SK-N-SH treated with all-trans-retinoic acid at 6 μM for 48 hours (cell line): ENCODE results near the gene CCIN.
"Not testable (repeated sequence)": the region's sequence is repeated elsewhere in the genome, so short reads cannot be mapped to it uniquely, and the experiment has no call there.

ENCODE experiments used
- ATAC-seq: fragments of 200-7000 bp; cut with Tn5 transposase; 3 replicates; pipeline ENCODE4 v1.9.1; 2020; ENCODE audit warnings: mild to moderate bottlenecking, moderate library complexity
- ARNTL ChIP-seq: fragments of 450-650 bp; formaldehyde crosslinking; IDR thresholded peaks from 2 replicates; pipeline ENCODE4 v1.5.0; 2020; ENCODE audit warnings: low read depth, mild to moderate bottlenecking, moderate library complexity, borderline replicate concordance
- BACH2 ChIP-seq: fragments of 250-450 bp; sonication (Bioruptor Pico); IDR thresholded peaks from 2 replicates; pipeline ENCODE4 v1.9.0; 2021; ENCODE audit warnings: mild to moderate bottlenecking, borderline replicate concordance
- CSDC2 ChIP-seq: fragments of 250-450 bp; sonication (Bioruptor Pico); IDR thresholded peaks from 2 replicates; pipeline ENCODE4 v1.5.0; 2020; ENCODE audit warnings: mild to moderate bottlenecking, moderate library complexity
- ESRRG ChIP-seq: fragments of 250-450 bp; sonication (Bioruptor Pico); IDR thresholded peaks from 2 replicates; pipeline ENCODE4 v1.6.1; 2021; ENCODE audit warnings: mild to moderate bottlenecking
- ISL1 ChIP-seq: fragments of 250-450 bp; sonication (Bioruptor Pico); IDR thresholded peaks from 2 replicates; pipeline ENCODE4 v2.1.2; 2022; ENCODE audit warnings: mild to moderate bottlenecking, moderate library complexity
- OSR1 ChIP-seq: fragments of 250-450 bp; sonication (Bioruptor Pico); IDR thresholded peaks from 2 replicates; pipeline ENCODE4 v1.8.0; 2022; ENCODE audit warnings: moderate library complexity, mild to moderate bottlenecking, inconsistent platforms
- PPARA ChIP-seq: fragments of 250-450 bp; sonication (Bioruptor Pico); IDR thresholded peaks from 2 replicates; pipeline ENCODE4 v1.5.0; 2020; ENCODE audit warnings: mild to moderate bottlenecking, borderline replicate concordance
- SNAI2 ChIP-seq: fragments of 250-450 bp; sonication (Bioruptor Pico); IDR thresholded peaks from 2 replicates; pipeline ENCODE4 v1.5.0; 2020; ENCODE audit warnings: mild to moderate bottlenecking, moderate library complexity
- TCF4 ChIP-seq: fragments of 250-450 bp; sonication (Bioruptor Pico); IDR thresholded peaks from 2 replicates; pipeline ENCODE4 v1.8.0; 2021; ENCODE audit warnings: mild to moderate bottlenecking, moderate library complexity, borderline replicate concordance
- ZC3H10 ChIP-seq: fragments of 250-450 bp; sonication (Bioruptor Pico); IDR thresholded peaks from 2 replicates; pipeline ENCODE4 v1.5.1; 2021; ENCODE audit warnings: mild to moderate bottlenecking, moderate library complexity
- ZFP30 ChIP-seq: fragments of 450-650 bp; formaldehyde crosslinking; IDR thresholded peaks from 2 replicates; pipeline ENCODE4 v1.5.0; 2022; ENCODE audit warnings: mild to moderate bottlenecking, moderate library complexity
- ZNF70 ChIP-seq: fragments of 450-650 bp; formaldehyde crosslinking; IDR thresholded peaks from 2 replicates; pipeline ENCODE4 v1.5.0; 2020; ENCODE audit warnings: mild to moderate bottlenecking, moderate library complexity
- ZNF8 ChIP-seq: fragments of 450-650 bp; formaldehyde crosslinking; IDR thresholded peaks from 2 replicates; pipeline ENCODE4 v1.5.0; 2020; ENCODE audit warnings: mild to moderate bottlenecking, moderate library complexity
- TF ChIP-seq, protein P1 (sequence below): fragments of 250-450 bp; sonication (Bioruptor Pico); IDR thresholded peaks from 2 replicates; pipeline ENCODE4 v1.8.0; 2021; ENCODE audit warnings: low read depth, mild to moderate bottlenecking, moderate library complexity, borderline replicate concordance
- TF ChIP-seq, protein P2 (sequence below): fragments of 250-450 bp; sonication (Bioruptor Pico); IDR thresholded peaks from 2 replicates; pipeline ENCODE4 v1.5.1; 2020; ENCODE audit warnings: low read depth, mild to moderate bottlenecking, moderate library complexity
- TF ChIP-seq, protein P3 (sequence below): fragments of 250-450 bp; sonication (Bioruptor Pico); IDR thresholded peaks from 2 replicates; pipeline ENCODE4 v1.5.1; 2021; ENCODE audit warnings: mild to moderate bottlenecking, moderate library complexity
- TF ChIP-seq, protein P4 (sequence below): fragments of 250-450 bp; sonication (Bioruptor Pico); IDR thresholded peaks from 2 replicates; pipeline ENCODE4 v1.5.0; 2020; ENCODE audit warnings: mild to moderate bottlenecking, moderate library complexity

Gene CCIN

DNA sequence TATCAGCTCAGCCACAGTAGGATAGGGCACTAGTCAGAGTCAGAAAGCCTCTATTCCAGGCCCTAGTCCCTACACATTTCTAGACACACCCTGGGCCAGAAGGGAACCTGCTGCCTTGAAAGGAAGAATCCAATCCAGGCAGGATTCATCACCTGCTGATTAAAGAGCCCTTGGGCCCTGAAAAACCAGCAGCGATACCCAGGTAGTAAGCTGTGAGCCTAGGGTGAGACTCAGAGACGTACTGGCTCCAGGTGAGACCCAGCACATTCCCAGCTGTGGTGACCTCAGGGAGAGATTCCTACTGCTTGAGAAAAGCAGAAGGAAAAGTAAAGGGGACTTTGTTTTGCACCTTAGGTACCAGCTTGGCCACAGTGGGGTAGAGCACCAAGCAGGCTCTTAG lies 4.7 kb downstream of the CCIN start:
- ATAC-seq: no peak

DNA sequence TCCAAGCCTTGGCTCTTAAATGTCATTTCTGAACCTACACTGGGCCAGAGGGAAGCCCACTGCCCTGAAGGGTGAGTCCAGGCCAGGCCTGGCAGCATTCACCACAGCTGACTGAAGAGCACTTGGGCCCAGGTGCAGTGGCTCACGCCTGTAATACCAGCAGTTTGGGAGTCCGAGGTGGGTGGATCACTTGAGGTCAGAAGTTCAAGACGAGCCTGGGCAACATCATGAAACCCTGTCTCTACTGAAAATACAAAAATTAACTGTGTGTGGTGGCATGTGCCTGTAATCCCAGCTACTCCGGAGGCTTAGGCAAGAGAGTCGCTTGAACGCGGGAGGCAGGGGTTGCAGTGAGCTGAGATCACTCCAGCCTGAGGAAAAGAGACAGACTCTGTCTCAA lies 5.1 kb downstream of the CCIN start:
- ATAC-seq: no peak
- TF ChIP-seq, protein P1, sequence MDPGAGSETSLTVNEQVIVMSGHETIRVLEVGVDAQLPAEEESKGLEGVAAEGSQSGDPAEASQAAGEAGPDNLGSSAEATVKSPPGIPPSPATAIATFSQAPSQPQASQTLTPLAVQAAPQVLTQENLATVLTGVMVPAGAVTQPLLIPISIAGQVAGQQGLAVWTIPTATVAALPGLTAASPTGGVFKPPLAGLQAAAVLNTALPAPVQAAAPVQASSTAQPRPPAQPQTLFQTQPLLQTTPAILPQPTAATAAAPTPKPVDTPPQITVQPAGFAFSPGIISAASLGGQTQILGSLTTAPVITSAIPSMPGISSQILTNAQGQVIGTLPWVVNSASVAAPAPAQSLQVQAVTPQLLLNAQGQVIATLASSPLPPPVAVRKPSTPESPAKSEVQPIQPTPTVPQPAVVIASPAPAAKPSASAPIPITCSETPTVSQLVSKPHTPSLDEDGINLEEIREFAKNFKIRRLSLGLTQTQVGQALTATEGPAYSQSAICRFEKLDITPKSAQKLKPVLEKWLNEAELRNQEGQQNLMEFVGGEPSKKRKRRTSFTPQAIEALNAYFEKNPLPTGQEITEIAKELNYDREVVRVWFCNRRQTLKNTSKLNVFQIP (CRISPR knock-in tag): no peak
- TF ChIP-seq ESRRG (no peak), SNAI2 (CRISPR knock-in tag) (no peak), ZC3H10 (CRISPR knock-in tag) (no peak), CSDC2 (CRISPR knock-in tag) (no peak), ISL1 (CRISPR knock-in tag) (no peak)
- TF ChIP-seq, protein P2, sequence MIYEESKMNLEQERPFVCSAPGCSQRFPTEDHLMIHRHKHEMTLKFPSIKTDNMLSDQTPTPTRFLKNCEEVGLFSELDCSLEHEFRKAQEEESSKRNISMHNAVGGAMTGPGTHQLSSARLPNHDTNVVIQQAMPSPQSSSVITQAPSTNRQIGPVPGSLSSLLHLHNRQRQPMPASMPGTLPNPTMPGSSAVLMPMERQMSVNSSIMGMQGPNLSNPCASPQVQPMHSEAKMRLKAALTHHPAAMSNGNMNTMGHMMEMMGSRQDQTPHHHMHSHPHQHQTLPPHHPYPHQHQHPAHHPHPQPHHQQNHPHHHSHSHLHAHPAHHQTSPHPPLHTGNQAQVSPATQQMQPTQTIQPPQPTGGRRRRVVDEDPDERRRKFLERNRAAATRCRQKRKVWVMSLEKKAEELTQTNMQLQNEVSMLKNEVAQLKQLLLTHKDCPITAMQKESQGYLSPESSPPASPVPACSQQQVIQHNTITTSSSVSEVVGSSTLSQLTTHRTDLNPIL (CRISPR knock-in tag): no peak
- TF ChIP-seq, all 23 proteins: peak for 0

More for the DNA sequence above, 4.7 kb downstream of the CCIN start:
- TF ChIP-seq OSR1 (CRISPR knock-in tag): no peak
- TF ChIP-seq ZFP30 (CRISPR knock-in tag): no peak
- TF ChIP-seq SNAI2 (CRISPR knock-in tag): no peak

DNA sequence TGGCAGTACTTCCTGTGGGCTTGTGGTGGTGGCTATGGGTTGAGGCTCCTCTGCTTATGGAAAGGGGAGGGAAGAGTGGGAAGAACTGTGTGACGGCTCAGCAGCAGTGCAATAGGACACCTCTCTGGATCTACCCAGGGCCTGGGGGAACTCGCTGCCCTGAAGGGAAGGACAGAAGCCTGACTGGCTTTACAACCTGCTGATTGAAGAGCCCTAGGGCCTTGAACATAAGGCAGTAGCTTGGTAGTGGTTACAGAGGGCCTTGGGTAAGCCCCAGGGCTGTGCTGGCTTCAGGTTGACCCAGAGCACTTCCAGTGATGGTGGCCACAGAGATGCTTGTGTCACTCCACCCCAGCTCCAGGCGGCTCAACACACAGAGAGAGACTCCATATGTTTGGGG lies 5.5 kb downstream of the CCIN start:
- TF ChIP-seq TCF4 (CRISPR knock-in tag) (no peak), PPARA (CRISPR knock-in tag) (no peak)
- TF ChIP-seq, all 23 proteins: peak for 0
- ATAC-seq: no peak

DNA sequence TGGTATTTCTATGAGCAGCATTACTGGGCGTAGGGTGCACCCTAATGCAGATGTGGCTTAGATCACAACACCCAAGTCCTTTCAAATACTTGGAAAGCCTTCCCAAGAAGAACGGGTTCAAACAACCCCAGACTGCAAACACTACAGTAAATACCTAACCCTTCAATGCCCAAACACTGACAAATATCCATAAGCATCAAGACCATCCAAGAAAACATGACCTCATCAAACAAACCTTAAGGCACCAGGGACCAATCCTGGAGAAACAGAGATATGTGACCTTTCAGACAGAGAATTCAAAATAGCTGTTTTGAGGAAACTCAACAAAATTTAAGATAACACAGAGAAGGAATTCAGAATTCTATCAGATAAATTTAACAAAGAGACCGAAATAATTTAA lies 6.0 kb downstream of the CCIN start:
- ATAC-seq: not testable (repeated sequence)

DNA sequence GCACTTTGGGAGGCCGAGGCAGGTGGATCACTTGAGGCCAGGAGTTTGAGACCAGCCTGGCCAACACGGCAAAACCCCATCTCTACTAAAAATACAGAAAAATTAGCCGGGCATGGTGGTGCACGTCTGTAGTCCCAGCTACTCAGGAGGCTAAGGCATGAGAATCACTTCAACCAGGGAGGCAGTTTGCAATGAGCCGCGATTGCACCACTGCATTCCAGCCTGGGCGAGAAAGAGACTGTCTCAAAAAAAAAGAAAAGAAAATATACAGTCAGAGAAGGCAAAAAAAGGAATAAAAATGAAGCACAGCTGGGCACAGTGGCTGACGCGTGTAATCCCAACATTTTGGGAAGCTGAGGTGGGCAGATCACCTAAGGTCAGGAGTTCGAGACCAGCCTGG lies 7.3 kb downstream of the CCIN start:
- not testable (repeated sequence) for ATAC-seq

DNA sequence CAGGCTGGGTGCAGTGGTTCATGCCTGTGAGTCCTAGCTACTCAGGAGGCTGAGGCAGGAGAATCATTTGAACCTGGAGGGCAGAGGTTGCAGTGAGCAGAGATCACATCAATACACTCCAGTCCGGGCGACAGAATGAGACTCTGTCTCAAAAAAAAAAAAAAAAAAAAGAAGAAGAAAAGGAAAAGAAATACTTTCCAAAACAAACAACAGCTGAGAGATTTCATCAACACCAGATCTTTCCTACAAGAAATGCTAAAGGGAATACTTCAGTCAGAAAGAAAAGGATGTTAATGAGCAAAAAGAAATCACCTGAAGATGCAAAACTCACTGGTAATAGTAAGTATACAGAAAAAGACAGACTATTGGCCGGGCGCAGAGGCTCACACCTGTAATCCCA lies 8.4 kb downstream of the CCIN start:
- no peak for ATAC-seq
- TF ChIP-seq CSDC2 (CRISPR knock-in tag) (no peak), TCF4 (CRISPR knock-in tag) (no peak), ZNF70 (CRISPR knock-in tag) (no peak), ARNTL (CRISPR knock-in tag) (no peak), ZNF8 (CRISPR knock-in tag) (no peak), ISL1 (CRISPR knock-in tag) (no peak), ZC3H10 (CRISPR knock-in tag) (no peak), BACH2 (CRISPR knock-in tag) (no peak), ZFP30 (CRISPR knock-in tag) (no peak), OSR1 (CRISPR knock-in tag) (no peak)
- TF ChIP-seq, protein P3, sequence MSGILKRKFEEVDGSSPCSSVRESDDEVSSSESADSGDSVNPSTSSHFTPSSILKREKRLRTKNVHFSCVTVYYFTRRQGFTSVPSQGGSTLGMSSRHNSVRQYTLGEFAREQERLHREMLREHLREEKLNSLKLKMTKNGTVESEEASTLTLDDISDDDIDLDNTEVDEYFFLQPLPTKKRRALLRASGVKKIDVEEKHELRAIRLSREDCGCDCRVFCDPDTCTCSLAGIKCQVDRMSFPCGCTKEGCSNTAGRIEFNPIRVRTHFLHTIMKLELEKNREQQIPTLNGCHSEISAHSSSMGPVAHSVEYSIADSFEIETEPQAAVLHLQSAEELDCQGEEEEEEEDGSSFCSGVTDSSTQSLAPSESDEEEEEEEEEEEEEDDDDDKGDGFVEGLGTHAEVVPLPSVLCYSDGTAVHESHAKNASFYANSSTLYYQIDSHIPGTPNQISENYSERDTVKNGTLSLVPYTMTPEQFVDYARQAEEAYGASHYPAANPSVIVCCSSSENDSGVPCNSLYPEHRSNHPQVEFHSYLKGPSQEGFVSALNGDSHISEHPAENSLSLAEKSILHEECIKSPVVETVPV: no peak
- TF ChIP-seq, protein P4, sequence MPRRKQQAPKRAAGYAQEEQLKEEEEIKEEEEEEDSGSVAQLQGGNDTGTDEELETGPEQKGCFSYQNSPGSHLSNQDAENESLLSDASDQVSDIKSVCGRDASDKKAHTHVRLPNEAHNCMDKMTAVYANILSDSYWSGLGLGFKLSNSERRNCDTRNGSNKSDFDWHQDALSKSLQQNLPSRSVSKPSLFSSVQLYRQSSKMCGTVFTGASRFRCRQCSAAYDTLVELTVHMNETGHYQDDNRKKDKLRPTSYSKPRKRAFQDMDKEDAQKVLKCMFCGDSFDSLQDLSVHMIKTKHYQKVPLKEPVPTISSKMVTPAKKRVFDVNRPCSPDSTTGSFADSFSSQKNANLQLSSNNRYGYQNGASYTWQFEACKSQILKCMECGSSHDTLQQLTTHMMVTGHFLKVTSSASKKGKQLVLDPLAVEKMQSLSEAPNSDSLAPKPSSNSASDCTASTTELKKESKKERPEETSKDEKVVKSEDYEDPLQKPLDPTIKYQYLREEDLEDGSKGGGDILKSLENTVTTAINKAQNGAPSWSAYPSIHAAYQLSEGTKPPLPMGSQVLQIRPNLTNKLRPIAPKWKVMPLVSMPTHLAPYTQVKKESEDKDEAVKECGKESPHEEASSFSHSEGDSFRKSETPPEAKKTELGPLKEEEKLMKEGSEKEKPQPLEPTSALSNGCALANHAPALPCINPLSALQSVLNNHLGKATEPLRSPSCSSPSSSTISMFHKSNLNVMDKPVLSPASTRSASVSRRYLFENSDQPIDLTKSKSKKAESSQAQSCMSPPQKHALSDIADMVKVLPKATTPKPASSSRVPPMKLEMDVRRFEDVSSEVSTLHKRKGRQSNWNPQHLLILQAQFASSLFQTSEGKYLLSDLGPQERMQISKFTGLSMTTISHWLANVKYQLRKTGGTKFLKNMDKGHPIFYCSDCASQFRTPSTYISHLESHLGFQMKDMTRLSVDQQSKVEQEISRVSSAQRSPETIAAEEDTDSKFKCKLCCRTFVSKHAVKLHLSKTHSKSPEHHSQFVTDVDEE (CRISPR knock-in tag): no peak
- TF ChIP-seq, all 23 proteins: peak for 0

DNA sequence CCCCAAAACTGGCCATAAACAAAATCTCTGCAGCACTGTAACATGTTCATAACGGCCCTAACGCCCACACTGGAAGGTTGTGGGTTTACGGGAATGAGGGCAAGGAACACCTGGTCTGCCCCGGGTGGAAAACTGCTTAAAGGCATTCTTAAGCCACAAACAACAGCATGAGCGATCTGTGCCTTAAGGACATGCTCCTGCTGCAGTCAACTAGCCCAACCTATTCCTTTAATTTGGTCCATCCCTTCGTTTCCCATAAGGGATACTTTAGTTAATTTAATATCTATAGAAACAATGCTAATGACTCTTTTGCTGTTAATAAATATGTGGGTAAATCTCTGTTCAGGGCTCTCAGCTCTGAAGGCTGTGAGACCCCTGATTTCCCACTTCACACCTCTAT lies 11.1 kb downstream of the CCIN start:
- ATAC-seq: not testable (repeated sequence)
